Gastrocnemius medialis (tissue), 4 donors: ENCODE data around the gene LIPT2. TPM values are rescaled to one million over a fixed set of nuclear protein-coding genes. Genes with fewer than 3 reads are reported as not detected.

Experiments used
- ATAC-seq, 2 donors: fragments of 150-250 bp; one replicate each; pipeline ENCODE4 v1.9.1; 2016
- DNase-seq, 2 donors: peaks; one replicate each; pipeline ENCODE4 v3.0.0-alpha.2; 2019
- H3K27ac ChIP-seq, 4 donors: fragments of 200-600 bp; sonication (generic); 1 replicate in 1 of 4; 2 replicates in 3 of 4; pipeline ENCODE4 v1.5.1; 2016 to 2018; ENCODE audit warnings: mild to moderate bottlenecking in 2 of 4, moderate library complexity in 1 of 4
- H3K27me3 ChIP-seq, 3 donors: fragments of 200-600 bp; sonication (generic) in 2 of 3; 1 replicate in 1 of 3; 2 replicates in 2 of 3; pipeline versions ENCODE4 v1.5.1 to v1.6.0; 2016 to 2019; ENCODE audit warnings: mild to moderate bottlenecking in 1 of 3, moderate library complexity in 1 of 3
- H3K36me3 ChIP-seq, 2 donors: fragments of 200-600 bp; sonication (generic) in 1 of 2; one replicate each; pipeline ENCODE4 v1.5.1; 2017 to 2018
- H3K4me1 ChIP-seq, 2 donors: fragments of 200-600 bp; sonication (generic) in 1 of 2; one replicate each; pipeline ENCODE4 v1.5.1; 2016 to 2017; ENCODE audit warnings: mild to moderate bottlenecking in 2 of 2
- H3K4me3 ChIP-seq, 4 donors: fragments of 200-600 bp; sonication (generic) in 3 of 4; 1 replicate in 1 of 4; 2 replicates in 3 of 4; pipeline ENCODE4 v1.5.1; 2016 to 2019; ENCODE audit warnings: mild to moderate bottlenecking in 2 of 4
- H3K9me3 ChIP-seq, 3 donors: fragments of 200-600 bp; sonication (generic) in 2 of 3; 1 replicate in 1 of 3; 2 replicates in 2 of 3; pipeline ENCODE4 v1.5.1; 2016 to 2019
- POLR2A ChIP-seq, 2 donors: fragments of 450-650 bp; IDR thresholded peaks; one replicate each; pipeline ENCODE4 v1.6.1; 2017; ENCODE audit warnings: antibody characterized with exemption in 2 of 2, mild to moderate bottlenecking in 2 of 2, moderate library complexity in 2 of 2
- in situ Hi-C, 4 donors: fragments of 200-750 bp; cut with MboI; loops; one replicate each; pipeline versions ENCODE4 v1.15.0 to v1.8.0; 2017; ENCODE audit warnings: low sequenced_read_pairs in 4 of 4
- intact Hi-C: fragments of 100-400 bp; cut with DNase I; formaldehyde crosslinking; loops from one replicate; pipeline ENCODE4 v1.15.1; 2023; ENCODE audit warnings: low total_unique reads
- total RNA-seq, 4 donors: library from RNA; depleted of rRNA; stranded (reverse); fragments of >200 nt; gene quantifications; one replicate each; pipeline versions ENCODE4 v1.1.0 to v1.2.3, GENCODE V29; 2016
- TF ChIP-seq, protein P1 (sequence below), 5 experiments: fragments of 450-650 bp in 3 of 5; fragments of 200-600 bp in 2 of 5; sonication (generic) in 2 of 5; IDR thresholded peaks in 4 of 5; conservative IDR thresholded peaks in 1 of 5; 1 replicate in 4 of 5; 2 replicates in 1 of 5; pipeline ENCODE4 v1.5.1; 2016 to 2019; ENCODE audit warnings: antibody characterized with exemption in 5 of 5, mild to moderate bottlenecking in 3 of 5, moderate library complexity in 3 of 5

LIPT2 gene
- 10 to 100 TPM in 1 of 4 donors, 1 to 10 TPM in 3; 3.5 to 11.2 (median 8.3) TPM for total RNA-seq

DNA sequence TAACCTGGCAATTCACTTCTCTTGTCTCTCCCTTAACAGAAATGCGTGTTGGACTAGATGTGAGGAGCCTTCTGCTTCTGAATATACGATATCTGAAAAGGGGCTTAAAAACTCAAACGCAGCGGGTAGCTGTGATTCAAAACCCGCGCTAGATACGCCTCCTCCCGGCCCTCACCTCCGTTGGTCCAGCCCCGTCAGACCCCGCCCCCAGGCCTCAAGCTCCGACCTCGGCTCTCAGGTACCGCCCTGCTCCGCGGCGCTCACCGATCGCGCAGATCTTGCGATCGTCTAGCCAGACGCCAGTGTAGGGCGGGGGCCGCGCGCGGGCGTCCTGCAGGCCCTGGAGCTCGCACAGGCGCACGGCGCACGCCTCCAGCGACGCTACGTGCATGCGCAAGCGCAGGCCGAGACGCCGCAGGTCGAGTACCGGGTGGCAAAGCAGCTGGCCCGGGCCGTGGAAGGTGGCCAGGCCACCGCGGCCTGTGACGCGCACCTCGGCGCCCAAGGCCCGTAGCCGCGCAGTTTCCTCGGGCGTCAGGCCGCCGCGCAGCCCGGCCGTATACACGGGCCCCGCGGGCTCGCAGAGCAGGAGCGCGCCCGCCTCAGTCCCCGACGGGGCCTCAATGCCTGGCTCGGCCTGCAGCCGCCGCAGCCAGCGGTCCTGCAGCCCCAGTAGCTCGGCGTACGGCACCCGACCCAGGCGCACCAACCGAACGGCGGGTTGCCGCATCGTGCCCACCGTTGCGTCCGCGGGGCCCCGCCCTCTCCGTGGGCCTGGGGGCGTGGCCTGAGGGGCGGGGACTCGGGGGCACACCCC, at the start of gene LIPT2:
Gene LIPT2 (minus strand): TSS at position 751 of the 817 bp plus-strand sequence. CDS start 21 bp downstream, at position 730.
- Histone ChIP-seq H3K36me3 (no peaks in the 10 kb centered on the region), H3K27ac (peak within 1 kb of the TSS; percentile 86 to 100 (median 96)), H3K4me3 (peak within 1 kb of the TSS; percentile 66 to 96 (median 78)), H3K27me3 (no peaks in the 10 kb centered on the region), H3K4me1 (peaks cover 20% of the 10 kb centered on the region in 2 donors), H3K9me3 (no peaks in the 10 kb centered on the region)
- TF ChIP-seq, protein P1, sequence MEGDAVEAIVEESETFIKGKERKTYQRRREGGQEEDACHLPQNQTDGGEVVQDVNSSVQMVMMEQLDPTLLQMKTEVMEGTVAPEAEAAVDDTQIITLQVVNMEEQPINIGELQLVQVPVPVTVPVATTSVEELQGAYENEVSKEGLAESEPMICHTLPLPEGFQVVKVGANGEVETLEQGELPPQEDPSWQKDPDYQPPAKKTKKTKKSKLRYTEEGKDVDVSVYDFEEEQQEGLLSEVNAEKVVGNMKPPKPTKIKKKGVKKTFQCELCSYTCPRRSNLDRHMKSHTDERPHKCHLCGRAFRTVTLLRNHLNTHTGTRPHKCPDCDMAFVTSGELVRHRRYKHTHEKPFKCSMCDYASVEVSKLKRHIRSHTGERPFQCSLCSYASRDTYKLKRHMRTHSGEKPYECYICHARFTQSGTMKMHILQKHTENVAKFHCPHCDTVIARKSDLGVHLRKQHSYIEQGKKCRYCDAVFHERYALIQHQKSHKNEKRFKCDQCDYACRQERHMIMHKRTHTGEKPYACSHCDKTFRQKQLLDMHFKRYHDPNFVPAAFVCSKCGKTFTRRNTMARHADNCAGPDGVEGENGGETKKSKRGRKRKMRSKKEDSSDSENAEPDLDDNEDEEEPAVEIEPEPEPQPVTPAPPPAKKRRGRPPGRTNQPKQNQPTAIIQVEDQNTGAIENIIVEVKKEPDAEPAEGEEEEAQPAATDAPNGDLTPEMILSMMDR (IDR thresholded peaks at IDR 0.05 in 4 of 5, conservative IDR thresholded peaks at IDR 0.05 in 1 of 5), result no peak
- peak; percentile 76 to 87 for TF ChIP-seq POLR2A (IDR thresholded peaks at IDR 0.05)
- DNase-seq (peak; percentile 94 to 97), ATAC-seq (peak; percentile 90 to 92)
- in situ Hi-C loops (no loop called here), intact Hi-C loops (loop anchor here (1.0 to 10.0 kb wide), 3 partner anchors 95 to 232 kb away; partner anchors contain the start of genes PGM2L1 and POLD3)

DNA sequence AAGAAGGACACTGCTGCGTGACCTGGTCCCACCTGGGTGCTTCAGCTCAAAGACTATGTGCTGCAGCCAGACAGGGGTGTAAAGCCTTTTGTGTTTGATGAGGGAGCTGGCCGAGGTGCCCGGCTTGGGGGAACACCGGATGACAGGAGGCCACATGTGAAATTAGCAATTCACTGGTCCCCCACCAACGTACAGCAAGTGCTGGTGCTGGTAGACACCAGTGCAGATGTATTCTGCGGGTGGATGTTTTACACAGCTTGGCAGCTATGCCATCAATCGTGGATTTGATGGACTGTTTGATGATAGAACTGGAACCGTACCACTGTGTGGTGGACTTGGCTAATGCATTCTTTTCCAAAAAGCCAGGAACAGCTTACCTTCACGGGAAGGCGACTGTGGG, 47.9 kb upstream of the LIPT2 start:
- intact Hi-C loops, result no loop called here

DNA sequence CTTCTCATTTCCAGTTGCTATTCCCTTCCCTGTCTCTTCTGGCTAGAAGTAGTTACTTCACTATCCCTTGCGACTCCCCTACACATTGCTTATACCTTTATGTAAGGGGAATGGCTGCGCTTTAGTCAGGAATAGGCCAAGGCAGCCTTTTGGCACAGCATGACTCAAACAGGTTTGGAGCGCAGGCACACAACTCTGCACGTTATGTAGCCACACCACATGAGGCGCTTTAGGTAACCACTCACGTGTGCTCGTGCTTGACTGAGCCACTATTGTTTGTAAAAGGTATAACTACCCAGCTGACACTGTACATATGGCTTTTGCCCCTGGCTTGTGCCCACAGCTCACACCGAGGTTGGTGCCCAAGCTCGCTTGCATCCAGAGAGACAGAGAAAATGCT, 46.7 kb upstream of the LIPT2 start:
- TF ChIP-seq, protein P1 (IDR thresholded peaks at IDR 0.05 in 4 of 5, conservative IDR thresholded peaks at IDR 0.05 in 1 of 5), result no peak
- no peak for TF ChIP-seq POLR2A (IDR thresholded peaks at IDR 0.05)
- ATAC-seq (no peak), DNase-seq (no peak)
- H3K27me3 ChIP-seq, result no peaks in the 10 kb centered on the region
- H3K27ac ChIP-seq, result no peak overlapping the region
- in situ Hi-C loops, result no loop called here
- H3K4me1 ChIP-seq, result no peaks in the 10 kb centered on the region
- H3K9me3 ChIP-seq, result no peaks in the 10 kb centered on the region
- H3K4me3 ChIP-seq, result no peak overlapping the region
- intact Hi-C loops, result no loop called here
- H3K36me3 ChIP-seq, result no peaks in the 10 kb centered on the region

More for the DNA sequence above, 47.9 kb upstream of the LIPT2 start:
- H3K4me1 ChIP-seq, result no peaks in the 10 kb centered on the region
- H3K27me3 ChIP-seq, result no peaks in the 10 kb centered on the region
- no peaks in the 10 kb centered on the region for H3K36me3 ChIP-seq
- DNase-seq, result no peak
- in situ Hi-C loops, result no loop called here
- no peak for ATAC-seq
- no peak overlapping the region for H3K27ac ChIP-seq
- H3K9me3 ChIP-seq, result no peaks in the 10 kb centered on the region
- no peak overlapping the region for H3K4me3 ChIP-seq
- TF ChIP-seq POLR2A (IDR thresholded peaks at IDR 0.05), result no peak
- TF ChIP-seq, protein P1 (IDR thresholded peaks at IDR 0.05 in 4 of 5, conservative IDR thresholded peaks at IDR 0.05 in 1 of 5), result no peak

DNA sequence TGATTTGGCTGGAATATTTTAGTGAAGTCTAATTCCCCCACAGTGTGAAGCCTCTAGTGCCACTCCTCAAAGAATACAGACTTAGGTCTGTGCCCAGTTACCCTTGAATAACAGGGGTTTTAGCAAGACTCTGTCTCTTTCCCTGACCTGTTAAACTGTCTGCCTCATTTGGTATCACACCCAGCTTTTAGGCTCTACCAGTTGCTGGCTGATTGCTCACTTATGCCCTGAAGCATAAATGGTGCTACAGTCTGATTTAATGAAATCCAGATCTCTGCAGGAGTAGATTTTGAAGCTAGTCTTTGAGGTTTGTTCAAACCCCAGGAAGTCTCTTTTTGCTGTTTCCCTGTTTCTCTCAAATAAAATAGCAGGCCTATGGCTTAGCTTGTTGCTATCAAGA, 45.2 kb upstream of the LIPT2 start:
- H3K4me3 ChIP-seq, result no peak overlapping the region
- H3K27me3 ChIP-seq, result no peaks in the 10 kb centered on the region
- TF ChIP-seq, protein P1 (IDR thresholded peaks at IDR 0.05 in 4 of 5, conservative IDR thresholded peaks at IDR 0.05 in 1 of 5), result no peak
- TF ChIP-seq POLR2A (IDR thresholded peaks at IDR 0.05), result no peak
- intact Hi-C loops, result no loop called here
- H3K36me3 ChIP-seq, result no peaks in the 10 kb centered on the region
- no peak for ATAC-seq
- DNase-seq, result no peak
- H3K4me1 ChIP-seq, result no peaks in the 10 kb centered on the region
- no peaks in the 10 kb centered on the region for H3K9me3 ChIP-seq
- no peak overlapping the region for H3K27ac ChIP-seq
- in situ Hi-C loops, result no loop called here
